HT1080 (cell line): ENCODE data around the gene DLX6. TPM values are rescaled to one million over a fixed set of nuclear protein-coding genes. Genes with fewer than 3 reads are reported as not detected.
A peak's percentile ranks its signal among the peaks of the same experiment; 100 is the strongest.
"Not testable (repeated sequence)": the region's sequence is repeated elsewhere in the genome, so short reads cannot be mapped to it uniquely, and the experiment has no call there.

ENCODE experiments used
- DNase-seq: peaks from one replicate; pipeline ENCODE4 v3.0.0-alpha.2; 2015; ENCODE audit warnings: low read depth
- small RNA-seq: library from RNA; depleted of rRNA; stranded (forward); fragments of <200 nt; gene quantifications from one replicate; pipeline ENCODE3, GENCODE V24; 2014
- total RNA-seq: library from RNA; depleted of rRNA; stranded (reverse); fragments of >200 nt; shearing (Covaris generic); gene quantifications from 2 replicates; pipeline ENCODE4 v1.2.3, GENCODE V29; 2014; rRNA removed

DLX6 gene
- total RNA-seq, 1 experiment from 2014 or later = 0.45 TPM

GRCh38 chr7:97021747-97022490 lies 16.6 kb downstream of the DLX6 start:
- DNase-seq = no peak

DNA sequence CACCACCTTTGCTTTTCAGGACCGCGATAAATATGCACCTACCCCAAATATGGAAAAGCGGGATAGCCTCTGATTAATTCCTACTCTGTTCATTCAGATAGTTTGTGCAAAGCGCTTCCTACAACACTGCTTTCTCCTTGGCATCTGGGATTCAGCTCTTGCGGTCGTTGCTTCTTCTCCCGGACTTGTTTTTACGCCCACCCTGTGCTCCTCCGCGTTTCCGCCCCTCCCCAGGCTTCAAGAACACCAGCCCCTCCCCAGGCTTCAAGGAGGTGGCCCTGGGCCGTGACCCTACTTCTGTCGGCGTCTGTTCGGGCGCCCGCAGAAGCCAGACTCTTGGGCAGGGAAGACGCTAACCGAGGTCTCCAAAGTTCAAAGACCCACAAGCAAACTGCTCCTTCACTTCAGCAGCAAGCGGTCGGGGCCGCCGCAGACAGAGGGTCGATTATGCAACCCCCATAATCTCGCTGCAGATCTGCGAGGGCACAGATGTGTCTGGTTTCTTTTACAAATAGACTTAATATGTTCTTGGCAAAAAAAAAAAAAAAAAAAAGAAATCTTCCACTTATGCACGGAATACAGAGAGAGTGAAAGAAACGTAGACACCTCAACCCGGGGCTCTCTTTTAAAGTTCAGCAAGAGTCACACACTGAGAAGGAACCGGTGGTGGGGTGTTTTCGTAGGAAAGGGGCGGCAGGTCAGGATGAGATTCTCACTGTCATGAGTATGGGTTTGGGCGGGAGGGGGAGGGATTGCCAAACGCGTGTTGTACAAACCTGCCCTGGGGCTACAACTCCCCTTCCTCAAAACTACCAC lies 17.3 kb downstream of the DLX6 start:
- DNase-seq = no peak

DNA sequence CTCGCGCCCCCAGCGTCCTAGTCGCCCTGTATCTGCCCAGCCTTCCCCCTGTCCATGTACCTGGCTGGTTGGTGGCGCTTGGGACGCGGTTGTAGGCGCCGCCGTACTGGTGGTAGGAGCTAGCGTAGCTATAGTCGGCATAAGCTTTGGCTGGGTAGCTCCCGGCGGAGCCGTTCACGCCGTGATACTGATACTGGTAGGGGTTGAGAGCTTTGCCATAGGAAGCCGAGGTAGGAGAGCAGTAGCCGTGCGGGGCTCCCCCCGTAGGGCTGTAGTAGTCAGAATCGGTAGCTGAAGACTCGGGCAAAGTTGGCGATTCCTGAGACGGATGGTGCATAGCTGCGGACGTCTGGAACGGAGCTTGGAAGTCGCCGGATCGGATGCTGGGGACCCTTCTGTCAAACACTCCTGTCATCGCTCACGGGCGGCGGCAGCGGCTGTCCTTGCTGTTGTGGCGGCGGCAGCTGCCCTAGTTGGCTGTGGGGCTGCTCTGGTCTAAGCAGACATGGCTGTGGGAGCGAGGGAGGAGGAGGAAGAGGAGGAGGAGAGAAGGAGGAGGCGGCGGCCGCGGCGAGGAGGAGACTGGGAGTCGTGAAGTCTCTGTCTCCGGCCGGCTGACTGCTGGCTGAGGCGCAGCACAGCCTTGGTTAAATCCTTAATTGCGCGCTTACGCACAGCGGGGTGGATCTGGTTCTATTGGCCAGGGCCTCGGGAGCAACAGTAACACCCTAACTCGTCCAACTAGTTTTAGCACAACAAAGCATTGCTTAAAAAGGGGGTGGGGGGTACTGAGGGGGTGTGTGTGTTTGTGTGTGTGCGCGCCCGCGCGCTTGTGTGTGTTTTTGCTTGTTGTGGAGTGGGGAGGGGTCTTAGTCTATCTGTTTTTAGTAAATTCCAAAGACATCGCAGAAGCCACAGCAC lies 19.1 kb downstream of the DLX6 start, which contains the start of gene DLX5:
Gene DLX5 (minus strand): TSS at position 623 of the 921 bp plus-strand sequence. CDS start 208 bp downstream, at position 415.
- peak; percentile 71 for DNase-seq

DNA sequence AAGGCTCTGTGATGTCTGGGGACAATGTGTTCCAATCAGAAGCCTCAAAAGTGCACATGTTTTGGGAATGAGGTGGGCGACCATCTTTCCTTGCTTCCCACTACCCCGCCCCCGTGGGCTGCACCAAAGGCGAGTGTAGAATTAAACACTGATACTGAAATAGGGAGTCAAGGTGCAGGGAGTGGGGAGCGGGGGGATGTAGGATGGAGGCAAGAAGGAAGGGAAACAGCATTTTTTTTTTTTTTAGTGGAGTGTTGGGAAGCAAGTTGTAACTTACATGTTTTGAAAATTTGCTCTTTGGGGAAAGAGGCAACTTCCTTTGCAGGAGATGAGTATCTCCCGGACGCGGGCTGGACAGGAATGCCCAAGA lies 19.8 kb downstream of the DLX6 start:
- no peak for DNase-seq

DNA sequence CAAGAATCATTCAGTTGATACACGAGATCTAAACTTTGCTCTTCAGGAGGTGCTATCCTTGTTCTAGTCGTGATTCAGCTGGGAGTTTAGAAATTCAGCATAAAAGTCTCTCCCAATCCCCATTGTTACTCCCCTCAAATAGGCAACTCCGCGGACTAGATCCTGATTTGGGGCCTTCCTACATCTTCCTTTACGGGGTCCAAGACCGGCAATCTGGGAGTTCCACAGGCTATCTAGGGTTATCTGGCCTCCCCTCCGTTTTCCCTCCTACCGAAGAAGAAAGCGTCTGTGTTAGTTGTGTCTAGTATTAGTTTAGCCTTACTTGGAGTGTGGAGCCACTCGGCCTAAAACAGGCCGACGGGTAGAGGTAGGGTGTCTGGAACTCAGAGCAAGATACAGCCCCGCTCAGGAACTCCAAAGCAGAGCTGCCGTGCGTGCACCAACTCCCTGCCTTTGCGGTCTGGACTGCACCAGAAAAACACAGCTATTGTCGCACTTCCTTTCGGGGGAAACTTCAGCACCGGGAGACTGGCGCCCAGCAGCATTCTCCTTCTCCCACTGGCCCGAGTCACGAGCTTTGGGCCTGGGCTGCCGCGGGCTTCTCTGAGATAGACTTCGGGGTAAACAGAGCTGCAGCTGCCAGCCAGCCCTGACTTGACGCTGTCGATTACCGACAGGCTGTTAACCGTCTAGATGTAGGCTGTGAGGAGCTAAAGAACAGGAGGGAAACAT lies 20.8 kb downstream of the DLX6 start:
- no peak for DNase-seq

DNA sequence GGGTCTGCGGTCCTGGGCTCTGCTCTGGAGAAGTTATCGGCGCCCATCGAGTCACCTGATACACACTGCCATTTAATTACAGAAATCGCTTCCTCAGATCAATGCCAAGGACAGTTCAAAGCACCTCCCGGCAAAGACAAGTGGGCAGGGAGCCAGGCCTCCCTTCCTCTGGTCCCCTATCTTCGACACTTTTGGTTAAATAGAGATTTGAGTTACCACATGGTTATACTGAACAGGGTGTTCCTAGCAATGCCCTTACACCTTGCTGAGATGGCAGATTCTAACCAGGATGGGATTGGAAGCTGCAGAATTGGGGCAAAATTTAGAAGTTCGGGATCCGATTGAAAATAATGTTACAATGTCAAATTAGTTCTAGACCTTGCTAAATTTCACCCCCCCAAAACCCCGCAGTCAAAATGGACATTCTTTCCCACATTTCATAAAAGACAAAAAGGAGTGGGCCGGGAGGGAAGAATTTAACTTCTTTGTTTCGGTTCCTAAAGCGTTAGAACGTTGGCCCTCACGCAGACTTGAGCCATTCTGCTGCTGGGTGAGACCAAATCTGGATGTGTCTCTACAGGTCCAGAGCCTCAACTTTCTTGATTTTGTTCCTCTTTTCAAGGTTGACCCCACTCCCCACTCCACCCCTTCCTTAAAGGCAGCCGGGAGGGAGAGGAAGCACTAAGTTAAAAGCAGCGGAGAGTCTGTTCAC lies 21.5 kb downstream of the DLX6 start:
- no peak for DNase-seq

DNA sequence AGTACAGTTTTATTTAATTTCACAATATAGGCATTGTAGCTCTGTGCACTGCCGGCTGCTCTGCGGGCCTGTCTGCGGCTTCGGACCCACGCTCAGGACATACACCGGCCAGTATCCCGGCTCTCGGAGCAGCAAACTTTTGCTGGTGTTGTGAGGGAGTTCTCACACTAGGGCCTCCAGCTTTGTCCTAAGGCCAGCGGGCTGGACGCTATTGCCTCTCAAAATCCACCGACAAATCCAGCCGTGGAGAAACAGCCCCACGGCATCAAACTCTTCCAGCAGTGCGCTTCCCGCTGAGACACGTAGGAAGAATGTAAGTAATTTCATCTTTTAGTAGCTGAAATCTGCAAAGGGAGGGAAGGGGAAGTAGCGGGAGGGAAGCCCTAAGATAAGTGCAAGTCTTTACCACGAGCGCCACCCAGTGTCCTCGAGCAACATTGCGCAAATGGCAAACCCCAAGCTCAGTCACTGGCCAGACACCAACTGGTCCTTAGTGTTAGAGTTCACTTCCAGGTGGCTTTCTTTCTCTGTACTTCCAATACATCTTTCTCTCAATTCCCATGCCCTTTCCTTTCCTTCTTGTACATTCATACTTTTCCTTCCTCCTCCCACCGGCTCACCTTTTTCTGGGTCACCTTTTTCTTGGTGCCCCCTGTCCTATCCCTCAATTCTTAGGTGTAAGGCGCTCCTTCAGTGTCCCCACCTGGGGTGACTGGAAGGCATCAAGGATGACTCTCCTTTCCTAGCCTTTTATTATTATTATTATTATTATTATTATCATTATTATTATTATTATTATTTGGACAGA lies 22.3 kb downstream of the DLX6 start:
- DNase-seq = peak; percentile 71

GRCh38 chr7:97034213-97034852 lies 29.0 kb downstream of the DLX6 start:
- not testable (repeated sequence) for DNase-seq

GRCh38 chr7:97039374-97040065 lies 34.2 kb downstream of the DLX6 start:
- DNase-seq = no peak

- peak; percentile 25 for DNase-seq
Observed at GRCh38 chr7:97043281-97043680, 37.9 kb downstream of the DLX6 start.

Small RNA genes within 50 kb of the gene (small RNA-seq; reads per million reads assigned to genes)
- not detected for gene RF01778
- gene RF01887 = not detected
- gene RF01888 = not detected

Other genes starting within 250 kb of the DLX6 start
- gene DLX5, start 19.3 kb downstream of the DLX6 start, total RNA-seq = 0.23 and 1.3 TPM in 2 replicates
- gene SDHAF3, start 112.1 kb downstream of the DLX6 start, total RNA-seq = 41.7 and 45.3 TPM in 2 replicates